Coronary artery (tissue), 2 donors: Measurements from ENCODE around the gene RIPK4.

Experiments used
- DNase-seq: peaks from one replicate; pipeline ENCODE4 v3.0.0-alpha.2; 2017; ENCODE audit warnings: low spot score
- H3K27ac ChIP-seq, 2 donors: fragments of 200-600 bp; sonication (generic); one replicate each; pipeline ENCODE4 v1.5.1; 2016 to 2019
- H3K4me3 ChIP-seq: fragments of 200-600 bp; sonication (generic); 2 replicates; pipeline ENCODE4 v1.5.1; 2016; ENCODE audit warnings: mild to moderate bottlenecking, moderate library complexity
- CTCF ChIP-seq: fragments of 200-600 bp; sonication (generic); IDR thresholded peaks from one replicate; pipeline ENCODE4 v1.5.1; 2019; ENCODE audit warnings: antibody characterized with exemption

Gene RIPK4

DNA sequence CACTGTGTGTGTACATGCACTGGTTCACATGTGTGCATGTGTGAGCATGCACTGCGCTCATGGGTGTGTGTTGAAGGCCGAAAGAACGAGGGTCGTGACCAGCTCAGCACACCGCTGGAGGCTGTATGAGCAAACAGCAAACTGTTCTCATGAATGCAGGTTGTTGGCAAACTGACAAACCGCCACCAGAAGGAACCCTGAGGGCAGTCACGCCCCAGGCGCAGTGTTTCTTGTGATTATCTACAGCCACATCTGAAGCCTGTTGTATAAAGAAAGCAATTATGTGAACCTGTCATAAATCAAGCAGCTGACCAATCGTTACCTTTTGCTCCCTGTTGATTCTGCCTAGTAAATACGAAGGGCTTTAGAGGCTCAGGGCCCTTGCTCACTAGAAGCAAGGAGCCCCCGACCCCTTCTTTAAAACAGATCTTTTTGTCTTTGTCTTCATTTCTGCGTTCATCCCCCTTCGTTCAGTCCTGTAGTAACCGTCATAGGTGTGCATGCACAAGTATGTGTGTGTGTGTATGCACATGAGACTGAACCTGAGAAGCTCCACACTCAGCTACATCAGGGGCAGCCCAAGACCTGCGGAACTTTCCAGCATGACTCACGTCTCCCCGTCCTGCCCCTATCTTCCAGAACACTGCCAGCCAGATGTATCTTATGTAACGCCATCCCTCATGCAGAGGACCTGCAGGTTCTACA, 16.8 kb upstream of the RIPK4 start:
- TF ChIP-seq CTCF: no peak
- no peak overlapping the region for H3K27ac ChIP-seq
- H3K4me3 ChIP-seq: no peak overlapping the region
- no peak for DNase-seq

DNA sequence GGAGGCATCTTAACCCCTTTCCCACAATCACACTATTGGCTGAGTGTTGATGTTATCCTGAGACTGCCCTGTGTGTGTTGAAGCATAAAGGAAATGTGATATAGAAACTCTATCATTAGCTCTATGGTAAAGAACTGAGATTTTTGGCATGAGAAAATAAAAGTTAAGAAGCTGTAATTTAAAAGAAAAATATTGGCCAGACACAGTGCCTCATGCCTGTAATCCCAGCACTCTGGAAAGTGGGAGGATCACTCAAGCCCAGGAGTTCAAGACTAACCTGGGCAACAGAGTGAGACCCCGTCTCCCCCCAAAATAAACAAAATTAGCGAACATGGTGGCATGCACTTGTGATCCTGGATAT, 14.2 kb upstream of the RIPK4 start:
- Histone ChIP-seq H3K27ac (no peak overlapping the region), H3K4me3 (no peak overlapping the region)
- TF ChIP-seq CTCF: no peak
- no peak for DNase-seq

DNA sequence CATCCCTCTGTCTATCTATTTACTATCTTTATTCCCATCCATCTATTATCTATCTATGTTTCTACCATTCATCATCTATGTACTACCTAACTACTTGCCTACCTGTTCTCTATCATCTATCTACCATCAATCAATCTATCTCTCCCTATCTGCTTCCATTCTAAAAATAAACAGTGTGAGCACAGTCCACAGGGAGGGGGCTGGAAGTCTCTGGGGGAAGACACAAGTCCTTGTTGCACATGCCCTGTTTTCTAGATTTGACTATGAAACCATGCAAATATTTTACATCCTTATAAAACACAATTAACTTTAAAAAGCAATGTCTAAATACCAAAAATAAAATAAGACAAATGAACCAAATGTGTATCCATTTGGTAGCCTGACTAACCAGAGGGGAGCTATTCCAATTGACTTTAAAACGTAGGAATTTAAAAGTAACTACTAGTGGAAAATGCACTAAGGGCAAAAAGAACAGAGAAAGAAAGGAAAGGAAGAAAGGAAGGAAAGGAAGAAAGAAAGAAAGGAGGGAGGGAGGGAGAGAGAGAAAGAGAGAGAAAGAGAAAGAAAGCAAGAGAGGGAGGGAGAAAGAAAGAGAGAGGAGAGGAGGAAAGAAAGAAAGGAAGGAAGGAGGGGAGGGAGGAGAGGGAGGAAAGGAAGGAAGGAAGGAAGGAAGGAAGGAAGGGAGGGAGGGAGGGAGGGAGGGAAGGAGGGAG, 13.6 kb upstream of the RIPK4 start:
- DNase-seq: no peak
- H3K27ac ChIP-seq: no peak overlapping the region
- no peak for TF ChIP-seq CTCF
- H3K4me3 ChIP-seq: no peak overlapping the region

DNA sequence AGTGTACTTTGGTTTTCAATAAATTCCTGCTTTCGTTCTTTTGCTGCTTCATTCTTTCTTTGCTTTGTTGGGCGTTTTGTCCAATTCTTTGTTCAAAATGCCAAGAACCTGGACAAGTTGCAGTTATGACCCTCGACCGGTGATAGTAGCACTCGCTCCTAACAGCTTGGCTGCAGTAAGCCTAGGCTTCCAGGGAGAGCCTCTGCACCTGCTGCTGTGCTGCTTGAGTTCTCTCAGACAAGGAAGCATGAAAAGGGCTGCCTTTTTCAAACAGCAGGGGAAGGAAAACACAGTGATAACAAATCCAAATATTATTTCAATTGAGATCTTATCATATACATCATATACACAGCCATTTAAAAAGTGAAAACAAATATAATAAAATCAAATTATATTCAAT, 12.8 kb upstream of the RIPK4 start:
- no peak overlapping the region for H3K27ac ChIP-seq

DNA sequence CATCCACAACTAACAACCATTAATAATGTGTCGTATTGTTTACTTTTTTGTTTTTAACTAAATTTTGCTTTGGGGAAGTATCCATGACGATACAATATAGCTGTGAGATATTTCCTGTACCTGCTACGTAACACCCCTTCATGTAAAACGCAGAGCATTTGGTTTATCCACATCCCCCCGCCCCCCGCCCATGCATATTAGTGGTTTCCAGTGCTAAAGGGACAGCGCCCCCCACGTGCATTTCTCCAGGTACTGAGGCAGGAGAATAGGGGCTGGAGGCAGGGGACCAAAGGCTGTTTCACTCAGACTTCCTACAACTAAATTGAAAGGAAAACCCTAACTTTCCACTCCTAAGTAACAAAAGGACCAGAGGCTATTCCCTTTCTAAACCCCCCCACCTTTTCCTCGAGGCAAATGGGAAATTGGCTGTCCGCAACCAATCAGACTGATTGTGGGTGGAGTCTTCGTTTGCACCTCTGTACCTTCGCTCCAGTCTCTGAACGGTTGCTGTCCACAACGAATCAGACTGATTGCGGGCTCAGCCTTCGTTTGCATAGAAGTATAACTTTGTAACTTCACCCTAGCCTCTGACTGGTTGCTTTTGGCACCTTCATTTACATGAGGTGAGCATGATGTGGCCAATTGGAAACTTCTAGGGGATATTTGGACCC, 12.2 kb upstream of the RIPK4 start:
- H3K27ac ChIP-seq: no peak overlapping the region

More for the DNA sequence above, 12.8 kb upstream of the RIPK4 start:
- DNase-seq: no peak
- no peak for TF ChIP-seq CTCF
- H3K4me3 ChIP-seq: no peak overlapping the region

More for the DNA sequence above, 12.2 kb upstream of the RIPK4 start:
- no peak for DNase-seq
- no peak overlapping the region for H3K4me3 ChIP-seq
- no peak for TF ChIP-seq CTCF
